ENCODE data around the gene MAPK9.

GRCh38 chr5:180301253-180301652, 9.4 kb upstream of the MAPK9 start:
- TF ChIP-seq, protein P1, sequence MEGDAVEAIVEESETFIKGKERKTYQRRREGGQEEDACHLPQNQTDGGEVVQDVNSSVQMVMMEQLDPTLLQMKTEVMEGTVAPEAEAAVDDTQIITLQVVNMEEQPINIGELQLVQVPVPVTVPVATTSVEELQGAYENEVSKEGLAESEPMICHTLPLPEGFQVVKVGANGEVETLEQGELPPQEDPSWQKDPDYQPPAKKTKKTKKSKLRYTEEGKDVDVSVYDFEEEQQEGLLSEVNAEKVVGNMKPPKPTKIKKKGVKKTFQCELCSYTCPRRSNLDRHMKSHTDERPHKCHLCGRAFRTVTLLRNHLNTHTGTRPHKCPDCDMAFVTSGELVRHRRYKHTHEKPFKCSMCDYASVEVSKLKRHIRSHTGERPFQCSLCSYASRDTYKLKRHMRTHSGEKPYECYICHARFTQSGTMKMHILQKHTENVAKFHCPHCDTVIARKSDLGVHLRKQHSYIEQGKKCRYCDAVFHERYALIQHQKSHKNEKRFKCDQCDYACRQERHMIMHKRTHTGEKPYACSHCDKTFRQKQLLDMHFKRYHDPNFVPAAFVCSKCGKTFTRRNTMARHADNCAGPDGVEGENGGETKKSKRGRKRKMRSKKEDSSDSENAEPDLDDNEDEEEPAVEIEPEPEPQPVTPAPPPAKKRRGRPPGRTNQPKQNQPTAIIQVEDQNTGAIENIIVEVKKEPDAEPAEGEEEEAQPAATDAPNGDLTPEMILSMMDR (IDR thresholded peaks at IDR 0.05; ENCODE audit: low read depth, low read length, poor library complexity, severe bottlenecking), result no peak
- no peak for TF ChIP-seq EZH2phosphoT487 (IDR thresholded peaks at IDR 0.05; ENCODE audit: borderline replicate concordance, low read length)

All from DOHH2 (cell line).